Lower leg skin (tissue), 4 donors: Measurements from ENCODE around the gene FAM163A. TPM values are rescaled to one million over a fixed set of nuclear protein-coding genes. Genes with fewer than 3 reads are reported as not detected.
"Not testable (repeated sequence)": the region's sequence is repeated elsewhere in the genome, so short reads cannot be mapped to it uniquely, and the experiment has no call there.

Experiments
- DNase-seq, 2 donors: peaks; one replicate each; pipeline ENCODE4 v3.0.0-alpha.2; 2019; ENCODE audit warnings: low spot score in 2 of 2
- H3K4me3 ChIP-seq: fragments of 200-600 bp; sonication (generic); 2 replicates; pipeline ENCODE4 v1.5.1; 2017; ENCODE audit warnings: mild to moderate bottlenecking, low read depth; ENCODE audit not compliant: poor library complexity, severe bottlenecking
- CTCF ChIP-seq, 3 donors: fragments of 450-650 bp; IDR thresholded peaks; one replicate each; pipeline ENCODE4 v1.5.1; 2016; ENCODE audit warnings: antibody characterized with exemption in 3 of 3, mild to moderate bottlenecking in 3 of 3, moderate library complexity in 2 of 3
- POLR2A ChIP-seq, 2 donors: fragments of 450-650 bp; IDR thresholded peaks; one replicate each; pipeline ENCODE4 v1.6.1; 2016 to 2017; ENCODE audit warnings: antibody characterized with exemption in 2 of 2, mild to moderate bottlenecking in 1 of 2, moderate library complexity in 1 of 2
- WGBS, 2 donors: methylation state at CpG; one replicate each; pipeline ENCODE4 v1.1.5; 2018; 5-methylcytosine and 5-hydroxymethylcytosine counted together
- intact Hi-C: fragments of 100-400 bp; cut with DNase I; formaldehyde crosslinking; loops from one replicate; pipeline ENCODE4 v1.15.0; 2023; ENCODE audit warnings: low total_unique reads
- total RNA-seq, 4 donors: library from RNA; depleted of rRNA; stranded (reverse); fragments of >200 nt; gene quantifications; one replicate each; pipeline ENCODE4 v1.1.0, GENCODE V29; 2016

FAM163A gene
- total RNA-seq, 4 donors from 2014 or later = not detected

- WGBS, 2 donors = 73 to 83% methylated on average over 1 of the region's 1 CpG
Observed at GRCh38 chr1:179803918-179804317, 60.8 kb downstream of the FAM163A start.

GRCh38 chr1:179804417-179804816 lies 61.3 kb downstream of the FAM163A start:
- 91 to 96% methylated on average over 2 of the region's 2 CpGs for WGBS, 2 donors
- H3K4me3 ChIP-seq = not testable (repeated sequence)

More at GRCh38 chr1:179803918-179804317, 60.8 kb downstream of the FAM163A start:
- no peak for DNase-seq
- no peak for TF ChIP-seq POLR2A (IDR thresholded peaks at IDR 0.05)
- TF ChIP-seq CTCF (IDR thresholded peaks at IDR 0.05) = no peak
- intact Hi-C loops = no loop called here
- no peak overlapping the region for H3K4me3 ChIP-seq

GRCh38 chr1:179805291-179806195 lies 62.5 kb downstream of the FAM163A start:
- intact Hi-C loops = no loop called here
- TF ChIP-seq POLR2A (IDR thresholded peaks at IDR 0.05) = no peak
- TF ChIP-seq CTCF (IDR thresholded peaks at IDR 0.05) = no peak
- DNase-seq = no peak
- 89% methylated on average over 19 of the region's 19 CpGs for WGBS, 2 donors
- no peak overlapping the region for H3K4me3 ChIP-seq

More at GRCh38 chr1:179804417-179804816, 61.3 kb downstream of the FAM163A start:
- intact Hi-C loops, DNase-seq: not testable (repeated sequence)

- intact Hi-C loops = no loop called here
- DNase-seq = no peak
- H3K4me3 ChIP-seq = no peak overlapping the region
- TF ChIP-seq CTCF (IDR thresholded peaks at IDR 0.05) = no peak
- no peak for TF ChIP-seq POLR2A (IDR thresholded peaks at IDR 0.05)
- WGBS, 2 donors = 89 to 91% methylated on average over 4 of the region's 4 CpGs
Observed at GRCh38 chr1:179806333-179806732, 63.2 kb downstream of the FAM163A start.

GRCh38 chr1:179807291-179807690 lies 64.2 kb downstream of the FAM163A start:
- intact Hi-C loops = no loop called here
- DNase-seq = no peak

More at GRCh38 chr1:179807291-179807690, 64.2 kb downstream of the FAM163A start:
- TF ChIP-seq CTCF (IDR thresholded peaks at IDR 0.05) = no peak
- TF ChIP-seq POLR2A (IDR thresholded peaks at IDR 0.05) = no peak
- H3K4me3 ChIP-seq = no peak overlapping the region
- WGBS, 2 donors = 83 to 88% methylated on average over 9 of the region's 9 CpGs
